DMS79 treated with DMSO at 0.1 percent for 48 hours (cell line): ENCODE results near the gene LBHD1.
"Not testable (repeated sequence)": the region's sequence is repeated elsewhere in the genome, so short reads cannot be mapped to it uniquely, and the experiment has no call there.

ENCODE experiments used
- DNase-seq: peaks from one replicate; lab custom pipeline; 2025; lab: John Stamatoyannopoulos, UW

The LBHD1 gene

DNA sequence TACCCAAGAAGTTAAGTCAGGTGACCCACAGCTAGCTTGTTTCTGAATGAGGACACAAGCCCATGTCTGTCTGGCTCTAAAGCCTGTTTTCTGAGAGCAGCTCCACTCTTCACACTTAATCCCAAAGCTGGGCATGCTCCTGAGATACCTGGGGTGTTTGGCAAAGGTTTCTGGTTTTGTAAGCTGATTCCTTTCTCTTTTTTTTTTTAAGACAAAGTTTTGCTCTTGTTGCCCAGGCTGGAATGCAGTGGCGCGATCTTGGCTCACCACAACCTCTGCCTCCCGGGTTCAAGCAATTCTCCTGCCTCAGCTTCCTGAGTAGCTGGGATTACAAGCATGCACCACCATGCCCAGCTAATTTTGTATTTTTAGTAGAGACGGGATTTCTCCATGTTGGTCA is 21.6 kb upstream of the LBHD1 start:
- DNase-seq: not testable (repeated sequence)

DNA sequence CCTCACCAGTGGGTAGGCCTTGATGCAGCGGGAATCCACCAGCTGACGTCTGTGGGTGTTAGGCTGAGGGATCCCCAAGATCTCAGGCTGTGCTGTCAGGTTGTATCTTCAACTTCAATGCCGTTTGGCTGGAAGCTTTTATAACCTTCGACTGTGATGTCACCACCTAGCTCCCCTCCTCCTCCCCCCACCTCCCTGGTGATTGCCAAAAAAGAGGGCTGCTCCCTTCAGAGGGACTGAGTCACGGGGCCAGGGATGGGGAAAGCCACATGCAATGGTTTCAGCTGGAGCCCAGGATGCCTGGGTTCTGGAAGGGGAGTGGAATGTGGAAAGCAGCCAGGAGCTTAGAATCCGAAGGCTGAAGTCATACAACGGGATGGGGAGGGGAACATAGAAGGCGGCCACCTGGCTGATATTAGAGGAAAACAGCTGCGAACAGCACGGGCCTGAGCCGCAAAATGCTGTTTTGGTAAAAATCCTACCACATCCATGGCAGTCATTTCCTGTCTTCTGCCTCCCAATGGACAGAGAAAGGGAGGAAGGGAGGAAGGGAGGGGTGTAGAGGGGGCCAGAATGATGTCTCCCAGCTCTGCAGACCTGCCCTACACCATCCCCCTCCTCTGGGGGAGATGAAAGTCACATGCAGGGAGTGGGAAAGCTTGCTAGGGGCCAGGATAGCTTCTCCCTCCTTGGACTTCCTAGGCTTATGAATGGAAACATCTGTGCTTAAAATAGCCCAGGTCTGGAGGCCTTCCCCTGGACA is 17.5 kb upstream of the LBHD1 start, which contains the start of gene LRRN4CL:
Gene LRRN4CL (minus strand): TSS at position 110 of the 763 bp plus-strand sequence. CDS start 1,022 bp downstream, outside the sequence.
- DNase-seq: no peak

DNA sequence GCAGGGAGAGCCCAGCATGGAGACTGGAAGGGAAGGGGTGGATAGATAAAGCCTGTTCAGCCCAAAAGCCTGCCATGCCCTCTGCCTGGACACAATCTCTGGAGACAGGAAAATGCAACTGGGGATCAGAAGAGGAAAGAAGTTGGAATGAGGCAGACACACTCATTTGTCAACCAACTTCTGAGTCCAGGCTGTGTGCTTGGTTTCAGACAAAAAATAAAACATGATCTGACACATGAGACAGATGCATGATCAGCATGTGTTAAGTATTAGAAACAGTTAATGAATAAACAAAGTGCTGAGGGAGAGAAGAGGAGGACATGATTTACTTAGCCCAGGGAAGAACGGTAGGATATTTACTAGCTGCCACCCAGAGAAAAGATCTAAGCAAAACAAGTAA is 16.4 kb upstream of the LBHD1 start:
- DNase-seq: no peak

DNA sequence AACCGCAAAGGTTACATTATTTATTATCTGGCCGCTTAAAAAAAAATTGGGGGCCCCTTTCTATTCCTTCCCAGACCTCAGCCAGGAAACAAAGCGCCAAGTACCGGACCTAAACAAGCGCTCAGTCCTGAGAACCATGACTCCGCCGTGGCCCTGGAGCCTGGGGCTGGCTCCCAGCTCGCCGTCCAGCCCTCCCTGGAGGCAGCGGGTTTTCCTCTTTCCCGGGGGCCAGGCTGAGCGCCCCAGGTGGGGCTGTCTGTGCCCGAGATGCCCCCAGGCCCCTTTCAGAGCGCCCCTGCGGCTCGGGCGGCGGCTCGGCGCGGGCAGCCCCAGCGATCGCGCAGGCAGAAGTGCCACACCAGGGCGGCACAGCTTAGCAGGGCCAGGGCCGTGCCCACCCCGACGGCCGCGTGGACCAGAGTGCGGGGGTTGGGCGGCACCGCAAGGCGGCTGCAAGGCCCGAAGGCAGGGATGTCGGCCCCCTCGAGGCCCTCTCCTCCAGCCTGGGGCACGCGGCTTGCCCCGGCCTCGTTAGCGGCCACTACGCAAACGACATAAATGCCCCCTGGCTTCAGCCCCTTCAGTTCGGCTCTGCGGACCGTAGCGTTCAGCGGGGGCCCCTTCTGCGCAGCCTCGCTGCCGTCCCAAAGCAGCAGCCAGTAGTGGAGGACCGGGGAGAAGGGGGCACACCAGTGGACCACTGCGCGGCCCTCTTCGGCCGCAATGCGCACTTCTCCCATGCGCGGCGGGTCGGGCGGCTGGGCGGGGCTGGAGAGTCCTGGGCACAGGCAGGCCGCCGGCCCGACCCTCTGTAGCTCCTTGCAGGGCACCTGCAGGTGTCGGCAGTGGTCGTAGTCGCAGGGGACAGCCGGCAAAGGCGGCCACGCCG is 15.7 kb upstream of the LBHD1 start:
- no peak for DNase-seq

DNA sequence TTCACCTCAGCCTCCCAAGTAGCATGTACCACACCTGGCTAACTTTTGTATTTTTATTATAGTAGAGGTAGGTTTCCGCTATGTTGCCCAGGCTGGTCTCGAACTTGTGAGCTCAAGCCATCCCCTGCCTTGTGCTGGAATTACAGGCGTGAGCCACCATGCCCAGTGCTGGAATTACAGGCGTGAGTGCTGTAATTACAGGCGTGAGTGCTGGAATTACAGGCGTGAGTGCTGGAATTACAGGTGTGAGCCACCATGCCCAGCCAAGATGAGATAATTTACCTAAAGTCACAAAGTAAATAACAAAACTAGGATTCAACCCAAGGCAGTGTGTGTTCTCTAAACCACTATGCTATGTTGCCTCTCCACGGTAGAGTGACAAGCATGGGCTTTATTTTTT is 10.5 kb upstream of the LBHD1 start:
- DNase-seq: no peak

DNA sequence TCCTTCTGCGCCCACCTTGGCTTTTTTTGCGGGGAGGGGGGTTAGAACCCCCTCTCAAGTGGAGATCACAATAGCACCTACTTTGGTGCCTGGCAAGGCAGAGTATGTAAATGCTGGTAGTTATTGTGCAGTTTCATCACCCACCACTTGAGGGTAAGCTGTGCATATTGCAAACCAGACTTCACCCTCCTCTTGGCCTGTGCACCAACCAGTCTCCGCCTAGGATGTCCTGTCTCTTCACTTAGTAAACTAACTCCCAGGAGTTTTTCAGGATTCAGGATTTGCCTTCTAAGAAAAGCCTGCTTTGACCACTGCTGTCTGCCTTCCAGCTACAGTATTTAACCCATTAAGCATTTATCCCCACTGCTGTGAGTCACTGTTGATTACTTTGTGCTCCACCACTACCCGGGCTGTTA is 8.8 kb upstream of the LBHD1 start:
- DNase-seq: peak; percentile 6

DNA sequence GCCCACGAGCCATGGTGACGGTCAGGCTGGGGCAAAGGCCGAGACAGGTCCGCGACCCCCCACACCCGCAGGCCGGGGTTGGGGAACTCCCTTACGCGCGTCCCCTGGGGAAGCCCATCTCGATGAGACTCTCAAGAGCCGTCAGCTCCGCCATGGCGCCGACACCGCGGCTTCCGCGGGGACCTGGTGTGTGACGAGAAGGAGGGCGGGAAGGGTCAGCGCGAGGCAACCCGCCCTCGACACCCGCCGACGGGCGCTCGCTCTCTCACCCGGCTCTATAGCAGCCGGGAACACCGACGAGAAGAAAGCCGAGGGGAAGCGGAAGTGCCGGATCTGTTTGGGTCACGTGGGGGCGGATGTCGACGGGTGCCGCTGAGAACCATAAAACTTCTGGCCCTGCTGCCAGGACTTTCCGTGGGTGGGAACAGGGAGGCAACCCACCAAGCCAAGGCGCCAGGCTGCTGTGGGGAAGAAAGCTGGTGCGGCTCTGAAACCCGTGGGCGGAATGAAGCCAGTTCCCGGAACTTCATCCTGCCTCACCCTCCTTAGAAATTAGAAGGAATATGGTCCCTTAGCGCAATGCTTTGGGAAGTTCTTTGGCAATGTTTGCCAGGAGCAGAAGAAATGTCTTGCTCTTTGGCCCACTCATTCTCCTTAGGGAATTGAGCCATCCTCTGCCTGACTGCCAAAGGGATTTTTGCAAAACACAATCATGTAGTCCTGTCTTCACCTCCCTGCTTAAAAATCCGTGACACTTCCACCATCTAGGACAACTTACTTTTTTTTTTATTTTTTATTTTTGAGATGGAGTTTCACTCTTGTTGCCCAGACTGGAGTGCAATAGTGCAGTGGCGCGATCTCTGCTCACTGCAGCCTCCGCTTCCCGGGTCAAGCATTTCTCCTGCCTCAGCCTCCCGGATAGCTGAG is 7.0 kb upstream of the LBHD1 start, which contains the start of gene UBXN1:
Gene UBXN1 (minus strand): TSS at position 304 of the 927 bp plus-strand sequence. CDS start 150 bp downstream, at position 154.
- peak; percentile 84 for DNase-seq

DNA sequence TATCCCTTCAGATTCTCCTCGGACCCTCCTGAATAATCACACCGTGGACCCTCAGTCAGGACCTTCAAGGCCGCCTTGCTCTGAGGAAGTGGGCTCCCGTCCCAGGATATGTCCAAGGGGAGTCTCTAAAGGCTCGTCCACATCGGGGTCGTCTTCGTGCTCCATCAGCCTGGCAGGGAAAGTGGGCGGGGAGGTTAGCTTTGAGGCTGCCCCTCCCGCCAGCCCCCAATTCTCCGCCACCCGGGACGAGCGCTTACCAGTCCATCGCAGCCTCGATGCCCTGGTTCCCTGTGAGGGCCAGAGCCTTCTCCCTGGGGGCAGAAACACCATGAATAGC is 6.3 kb upstream of the LBHD1 start:
- DNase-seq: no peak

DNA sequence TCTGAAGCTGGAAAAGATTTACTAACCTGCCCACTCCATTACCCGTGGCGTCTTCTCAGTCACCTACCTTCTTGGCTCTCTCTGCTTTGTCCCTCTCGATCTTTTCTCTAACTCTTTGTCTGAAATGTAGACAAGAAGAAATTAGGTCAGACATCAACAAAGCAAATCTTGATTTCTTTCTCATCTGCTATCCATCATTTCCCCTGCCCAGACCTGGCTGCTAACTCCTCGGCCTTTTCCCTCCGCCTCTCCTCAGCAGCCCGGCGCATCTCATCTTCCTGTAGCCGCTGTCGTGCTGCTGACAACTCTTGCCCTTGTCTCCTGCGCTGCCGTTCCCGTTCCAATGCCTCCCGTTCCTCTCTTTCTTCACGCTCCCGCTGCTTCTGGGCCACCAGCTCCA is 5.6 kb upstream of the LBHD1 start:
- DNase-seq: no peak

DNA sequence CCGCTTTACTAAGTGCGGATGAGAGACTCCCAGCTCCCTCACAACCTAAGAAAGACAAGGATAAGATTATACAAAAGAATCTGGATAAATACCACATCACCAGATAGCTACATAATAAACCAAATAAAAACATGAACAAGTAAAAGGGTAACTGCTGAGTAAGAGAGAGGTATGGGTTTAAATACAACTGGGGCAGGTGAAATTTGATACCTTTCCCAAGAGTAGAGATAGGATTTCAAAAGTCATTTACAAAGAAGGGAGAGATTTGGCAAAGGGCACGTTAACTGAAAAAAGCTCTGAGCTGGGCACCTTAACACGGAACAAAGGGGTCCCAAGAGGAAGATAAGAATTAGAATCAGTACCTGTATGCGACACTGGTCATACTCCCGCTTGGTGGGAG is 5.1 kb upstream of the LBHD1 start:
- DNase-seq: no peak

DNA sequence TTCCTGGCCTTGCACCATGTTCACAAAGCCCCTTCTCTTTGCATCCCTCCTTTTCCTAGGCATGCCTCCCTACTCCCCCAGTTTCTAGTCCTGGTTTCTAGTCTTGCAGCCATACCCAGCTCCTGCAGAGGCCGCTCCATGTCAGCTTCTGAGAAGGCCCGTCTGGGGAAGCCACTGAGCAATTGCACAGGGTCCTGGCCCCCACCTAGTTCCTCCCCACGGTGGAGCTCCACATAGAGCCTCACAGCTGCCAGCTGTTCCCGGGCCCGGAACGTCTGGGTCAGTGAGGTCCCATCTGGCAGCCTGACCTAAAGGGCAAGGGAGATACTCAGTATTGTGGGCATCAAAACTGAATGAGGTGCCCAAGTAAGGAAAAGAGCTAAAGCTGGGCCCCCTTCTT is 4.6 kb upstream of the LBHD1 start:
- no peak for DNase-seq

DNA sequence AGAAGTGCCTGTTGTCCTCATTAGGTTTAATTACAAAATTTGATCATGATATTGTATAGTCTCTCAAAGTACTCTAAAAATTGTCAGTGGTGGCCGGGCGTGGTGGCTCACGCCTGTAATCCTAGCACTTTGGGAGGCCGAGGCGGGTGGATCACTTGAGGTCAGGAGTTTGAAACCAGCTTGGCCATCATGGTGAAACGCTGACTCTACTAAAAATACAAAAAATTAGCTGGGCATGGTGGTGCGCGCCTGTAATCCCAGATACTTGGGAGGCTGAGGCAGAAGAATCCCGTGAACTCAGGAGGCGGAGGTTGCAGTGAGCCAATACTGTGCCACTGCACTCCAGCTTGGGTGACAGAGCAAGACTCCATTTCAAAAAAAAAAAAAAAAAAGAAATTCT is 3.3 kb upstream of the LBHD1 start:
- DNase-seq: not testable (repeated sequence)

DNA sequence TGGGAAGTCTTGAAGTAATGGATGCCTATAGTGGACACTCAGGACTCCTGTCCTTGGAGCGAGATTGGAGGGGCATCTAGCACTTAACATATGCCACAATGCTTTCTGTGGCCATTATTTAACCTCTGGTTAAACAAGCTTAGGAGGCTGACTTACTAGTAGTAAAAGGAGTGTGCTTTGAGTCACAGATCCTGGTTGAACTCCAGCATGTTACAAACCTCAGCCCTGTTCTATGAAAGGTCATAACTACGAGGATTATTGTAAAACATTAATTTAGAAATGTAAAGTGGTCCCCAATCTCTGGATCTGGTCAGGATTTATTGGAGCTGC is 1.1 kb upstream of the LBHD1 start:
- no peak for DNase-seq

DNA sequence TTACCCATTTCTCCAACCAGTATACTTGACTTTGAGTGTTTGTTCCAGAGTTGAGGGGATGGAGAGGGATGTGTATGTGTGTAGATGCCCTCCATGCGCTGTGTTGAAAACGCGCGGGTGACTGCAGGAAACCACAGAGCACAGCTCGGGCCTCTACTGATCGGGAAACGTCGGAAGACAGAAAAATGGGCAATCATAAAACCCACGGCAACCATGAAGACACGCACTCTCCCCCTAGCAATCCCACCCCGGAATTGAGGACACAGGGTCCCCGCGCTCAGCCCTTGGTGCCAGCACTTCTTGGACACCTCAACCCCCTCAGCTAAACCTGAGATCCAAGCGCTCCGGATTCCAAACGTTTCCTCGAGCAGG is 845 bp downstream of the LBHD1 start:
- DNase-seq: no peak

DNA sequence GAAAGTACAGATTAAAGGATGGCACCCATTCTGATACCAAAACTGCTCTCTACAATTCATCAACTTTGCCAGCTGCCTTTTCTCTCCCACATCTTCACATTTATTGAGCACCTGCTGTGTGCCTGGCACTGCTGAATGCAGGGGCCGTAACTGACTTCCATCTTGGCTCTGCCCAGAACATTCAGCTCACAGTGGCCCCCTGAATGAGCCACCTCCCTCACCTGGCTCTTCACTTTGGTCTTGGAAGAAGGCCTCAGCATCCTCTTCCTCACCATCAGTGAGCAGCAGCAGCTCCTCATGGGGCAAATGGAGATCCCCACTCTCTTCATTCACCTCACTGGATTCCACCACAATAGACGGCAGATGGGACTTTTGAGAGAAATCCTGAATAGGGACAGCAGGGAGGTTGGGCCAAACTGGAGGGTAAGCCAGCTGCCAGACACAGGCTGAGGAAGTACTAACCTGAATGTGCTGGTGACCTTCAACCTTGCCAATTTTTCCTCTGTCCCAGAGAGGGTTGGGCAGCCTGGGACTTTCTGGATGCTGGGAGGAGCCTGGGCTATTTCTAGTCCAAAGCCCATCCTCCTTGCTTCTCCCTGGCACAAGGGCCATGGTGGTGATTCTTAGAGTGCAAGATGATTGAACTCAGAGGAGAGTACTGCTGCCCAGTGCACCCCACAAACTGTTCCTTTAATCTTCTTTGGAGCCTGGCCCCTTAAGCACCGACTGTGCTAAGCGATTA is 2.5 kb downstream of the LBHD1 start:
- DNase-seq: no peak

DNA sequence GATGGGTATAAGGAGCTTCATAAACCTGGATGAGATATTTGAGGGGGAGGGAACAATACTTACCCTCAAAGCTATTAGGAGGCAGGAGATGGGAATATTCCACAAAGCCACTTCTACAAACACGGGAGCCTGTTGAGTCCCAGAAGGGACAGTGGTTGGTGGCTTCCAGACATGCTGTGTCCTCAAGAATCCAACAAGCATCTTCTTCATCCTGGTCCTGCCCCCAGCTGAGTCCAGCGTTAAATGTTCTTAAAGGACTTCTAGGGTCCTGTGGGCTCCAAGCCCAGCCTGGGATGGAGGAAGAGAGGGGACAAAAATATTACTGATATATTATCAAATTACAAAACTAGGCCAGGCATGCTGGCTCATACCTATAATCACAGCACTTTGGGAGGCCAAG is 4.6 kb downstream of the LBHD1 start:
- no peak for DNase-seq

DNA sequence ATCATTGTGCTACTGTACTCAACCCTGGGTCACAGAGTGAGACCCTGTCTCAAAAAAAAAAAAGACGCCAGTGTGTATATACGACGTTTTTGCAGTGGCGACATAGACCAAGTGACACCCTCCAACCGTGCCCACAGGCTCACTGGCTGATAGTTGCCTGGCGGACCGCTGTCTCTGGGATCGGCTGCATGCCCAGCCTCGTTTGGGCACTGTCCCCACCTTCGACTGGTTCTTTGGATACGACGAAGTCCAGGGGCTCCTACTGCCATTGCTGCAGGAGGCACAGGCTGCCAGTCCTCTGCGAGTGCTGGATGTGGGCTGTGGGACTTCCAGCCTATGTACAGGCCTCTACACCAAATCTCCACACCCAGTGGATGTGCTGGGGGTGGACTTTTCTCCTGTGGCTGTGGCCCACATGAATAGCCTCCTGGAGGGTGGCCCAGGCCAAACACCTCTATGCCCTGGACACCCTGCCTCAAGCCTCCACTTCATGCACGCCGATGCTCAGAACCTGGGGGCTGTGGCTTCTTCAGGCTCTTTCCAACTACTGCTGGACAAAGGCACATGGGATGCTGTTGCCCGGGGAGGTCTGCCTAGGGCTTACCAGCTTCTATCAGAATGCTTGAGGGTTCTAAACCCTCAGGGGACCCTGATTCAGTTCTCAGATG is 5.7 kb downstream of the LBHD1 start:
- no peak for DNase-seq

DNA sequence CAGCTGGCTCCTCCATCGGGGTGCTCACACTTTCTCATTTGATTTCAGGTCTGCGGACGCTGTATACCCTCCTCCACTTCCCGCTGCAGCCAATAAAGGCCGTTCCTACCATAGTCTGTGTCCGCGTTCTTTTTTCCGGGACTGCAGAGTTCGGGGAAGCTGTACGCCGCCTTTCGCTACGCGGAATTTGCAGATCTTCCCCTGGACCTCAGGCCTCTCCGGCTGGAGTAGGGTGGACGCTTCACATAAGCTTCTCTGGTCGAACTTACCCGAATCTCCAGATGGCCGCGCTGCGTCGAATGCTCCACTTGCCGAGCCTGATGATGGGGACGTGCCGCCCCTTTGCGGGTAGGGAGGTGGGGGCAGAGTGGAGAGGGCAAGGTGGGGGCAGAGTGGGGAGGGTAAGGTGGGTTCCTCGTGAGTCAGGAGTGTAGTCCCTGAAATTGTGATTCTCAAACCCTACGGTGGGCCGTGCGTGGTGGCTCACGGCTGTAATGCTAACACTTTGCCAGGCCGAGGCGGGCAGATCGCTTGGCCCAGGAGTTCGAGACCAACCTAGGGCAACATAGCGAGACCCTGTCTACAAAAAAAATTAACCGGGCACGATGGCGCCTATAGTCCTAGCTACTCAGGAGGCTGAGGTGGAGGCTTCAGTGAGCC is 6.3 kb downstream of the LBHD1 start:
- no peak for DNase-seq

DNA sequence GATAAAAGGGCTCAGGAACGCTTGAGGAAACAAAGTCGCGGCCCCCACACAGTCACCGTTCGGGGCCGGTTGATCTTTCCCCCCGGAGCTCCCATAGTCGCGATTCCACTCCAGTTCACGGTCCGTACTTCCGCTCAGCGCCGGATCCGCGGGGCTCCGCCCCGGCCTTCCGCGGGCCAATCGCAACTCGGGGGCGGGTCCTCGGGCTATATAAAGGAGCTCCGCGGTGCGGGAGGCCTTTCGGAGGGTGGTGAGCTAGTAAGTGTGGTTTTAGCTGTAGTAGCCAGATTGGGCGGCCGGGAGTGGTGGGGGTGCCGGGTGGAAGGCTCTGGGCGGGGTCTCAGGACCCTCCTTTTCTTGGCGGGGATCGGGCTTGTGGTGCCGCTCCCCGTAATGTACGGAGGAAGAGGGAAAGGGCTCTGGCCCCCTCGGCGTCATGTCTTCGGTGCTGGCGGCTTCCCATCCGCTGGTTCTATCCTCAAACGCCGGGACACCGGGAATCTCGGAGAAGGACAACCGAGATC is 6.9 kb downstream of the LBHD1 start, which contains the start of the genes C11orf98 and CSKMT:
Gene C11orf98 (minus strand): TSS at position 136 of the 524 bp plus-strand sequence. CDS start 41 bp downstream, at position 95.
Gene CSKMT (plus strand): TSS at position 238 of the 524 bp plus-strand sequence. CDS start 568 bp downstream, outside the sequence.
- DNase-seq: peak; percentile 92
